ENCODE results near the gene RIT2.

Gene RIT2

DNA sequence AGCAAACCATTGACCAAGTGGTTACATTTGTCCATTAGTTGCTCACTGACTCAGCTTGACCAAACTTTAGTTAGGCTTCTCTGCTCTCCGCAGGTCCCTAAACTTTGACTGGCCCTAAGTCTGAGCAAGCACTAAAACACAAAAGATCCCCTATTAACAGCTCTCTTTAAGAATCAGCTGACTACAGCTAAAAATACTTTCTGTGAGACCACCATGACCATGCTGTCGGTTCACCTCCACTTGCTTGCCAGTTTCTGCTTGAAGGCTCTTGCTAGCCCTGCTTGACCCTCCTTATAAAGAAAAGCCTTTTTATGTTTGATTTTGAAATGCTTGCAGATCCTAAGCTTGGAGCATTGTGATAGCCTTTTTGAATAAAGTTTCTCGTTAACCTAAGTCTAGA is 40.4 kb upstream of the RIT2 start:
- in situ Hi-C loops (cut with HindIII; ENCODE audit: low sequenced_read_pairs), result no loop called here
- no peak for TF ChIP-seq CTCF (IDR thresholded peaks at IDR 0.05; ENCODE audit: low read depth, low read length)
- no peak overlapping the region for H3K4me3 ChIP-seq (ENCODE audit: low read depth, low read length)
- no peak for DNase-seq (ENCODE audit: low read depth, low spot score)

DNA sequence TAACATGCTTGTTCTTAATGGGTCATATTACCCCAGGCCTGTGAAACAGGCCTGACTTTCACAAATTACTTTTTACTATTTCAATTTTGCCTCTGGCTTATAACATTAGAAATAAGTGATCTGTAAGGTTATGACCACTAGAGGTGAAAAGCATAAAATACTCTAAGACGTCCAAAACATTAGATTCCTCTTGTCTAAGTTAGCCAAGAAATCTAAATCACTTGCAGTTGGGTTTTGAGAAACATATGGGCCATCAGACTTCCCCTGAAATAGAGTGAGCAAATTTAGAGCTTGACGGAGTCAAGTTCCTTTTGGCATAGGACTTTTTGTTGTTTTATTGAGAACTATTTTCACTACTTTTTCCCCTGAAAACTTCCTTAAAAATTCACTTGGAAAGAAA is 32.7 kb upstream of the RIT2 start:
- in situ Hi-C loops (cut with HindIII; ENCODE audit: low sequenced_read_pairs), result no loop called here
- H3K4me3 ChIP-seq (ENCODE audit: low read depth, low read length), result no peak overlapping the region
- no peak for TF ChIP-seq CTCF (IDR thresholded peaks at IDR 0.05; ENCODE audit: low read depth, low read length)
- DNase-seq (ENCODE audit: low read depth, low spot score), result no peak

DNA sequence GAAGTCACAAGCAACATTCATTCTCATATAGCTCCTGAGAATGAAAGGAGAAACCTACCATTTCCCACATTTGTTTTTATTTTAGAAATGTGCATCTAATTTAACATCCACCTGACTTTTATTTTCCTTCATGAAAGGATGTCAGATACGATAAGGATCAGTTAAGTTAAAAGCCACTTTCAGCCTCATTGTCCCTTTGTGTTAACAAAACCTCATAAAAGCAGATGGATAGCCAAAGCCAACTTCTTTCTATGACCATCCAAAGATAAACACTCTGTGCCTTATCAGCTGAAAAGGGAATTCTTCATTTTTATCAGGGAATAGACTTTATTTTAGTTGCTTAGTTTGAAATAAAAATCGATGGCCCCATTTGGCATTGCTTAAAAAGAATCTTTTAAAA is 25.7 kb upstream of the RIT2 start:
- in situ Hi-C loops (cut with HindIII; ENCODE audit: low sequenced_read_pairs), result no loop called here
- H3K4me3 ChIP-seq (ENCODE audit: low read depth, low read length), result no peak overlapping the region
- TF ChIP-seq CTCF (IDR thresholded peaks at IDR 0.05; ENCODE audit: low read depth, low read length), result no peak
- no peak for DNase-seq (ENCODE audit: low read depth, low spot score)

DNA sequence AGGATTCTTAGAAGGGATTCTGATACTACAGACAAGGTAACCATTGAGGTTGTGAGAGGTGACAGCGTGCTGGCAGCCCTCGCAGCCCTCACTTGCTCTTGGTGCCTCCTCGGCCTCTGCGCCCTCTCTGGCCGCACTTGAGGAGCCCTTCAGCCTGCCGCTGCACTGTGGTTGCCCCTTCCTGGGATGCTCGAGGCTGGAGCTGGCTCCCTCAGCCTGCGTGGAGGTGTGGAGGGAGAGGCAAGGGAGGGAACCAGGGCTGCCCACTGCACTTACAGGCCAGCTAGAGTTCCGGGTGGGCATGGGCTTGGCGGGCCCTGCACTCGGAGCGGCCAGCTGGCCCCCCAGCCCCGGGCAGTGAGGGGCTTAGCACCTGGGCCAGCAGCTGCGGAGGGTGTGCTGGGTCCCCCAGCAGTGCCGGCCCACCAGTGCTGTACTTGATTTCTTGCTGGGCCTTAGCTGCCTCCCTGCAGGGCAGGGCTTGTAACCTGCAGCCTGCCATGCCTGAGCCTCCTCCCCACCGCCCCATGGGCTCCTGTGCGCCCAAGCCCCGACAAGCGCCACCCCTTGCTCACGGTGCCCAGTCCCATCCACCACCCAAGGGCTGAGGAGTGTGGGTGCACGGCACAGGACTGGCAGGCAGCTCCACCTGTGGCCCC is 23.9 kb upstream of the RIT2 start:
- in situ Hi-C loops (cut with HindIII; ENCODE audit: low sequenced_read_pairs), result no loop called here
- no peak overlapping the region for H3K4me3 ChIP-seq (ENCODE audit: low read depth, low read length)
- no peak for DNase-seq (ENCODE audit: low read depth, low spot score)
- no peak for TF ChIP-seq CTCF (IDR thresholded peaks at IDR 0.05; ENCODE audit: low read depth, low read length)

DNA sequence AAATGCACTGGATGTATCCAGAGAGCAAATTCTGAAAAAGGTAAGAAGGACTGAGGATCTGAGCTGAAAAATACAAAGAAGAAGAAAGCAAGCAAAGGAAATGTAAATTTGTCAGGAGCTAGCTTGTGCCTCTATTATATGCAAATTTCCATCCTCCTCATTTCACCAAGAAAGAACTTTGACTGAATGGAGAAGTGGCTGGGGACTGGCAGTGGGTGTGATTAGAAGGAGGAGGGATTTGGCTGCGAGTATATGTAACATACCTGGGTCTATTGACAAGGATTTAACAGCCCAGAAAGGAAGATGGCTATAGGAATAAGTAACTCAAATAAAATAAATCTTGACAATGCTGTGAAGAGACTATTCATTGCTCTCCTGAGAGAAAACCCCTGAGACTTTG is 19.4 kb upstream of the RIT2 start:
- H3K4me3 ChIP-seq (ENCODE audit: low read depth, low read length), result no peak overlapping the region
- TF ChIP-seq CTCF (IDR thresholded peaks at IDR 0.05; ENCODE audit: low read depth, low read length), result no peak
- in situ Hi-C loops (cut with HindIII; ENCODE audit: low sequenced_read_pairs), result no loop called here
- no peak for DNase-seq (ENCODE audit: low read depth, low spot score)

- in situ Hi-C loops (cut with HindIII; ENCODE audit: low sequenced_read_pairs), result no loop called here
- no peak overlapping the region for H3K4me3 ChIP-seq (ENCODE audit: low read depth, low read length)
- TF ChIP-seq CTCF (IDR thresholded peaks at IDR 0.05; ENCODE audit: low read depth, low read length), result no peak
- DNase-seq (ENCODE audit: low read depth, low spot score), result no peak
These were observed 15.3 kb upstream of the RIT2 start for GRCh38 chr18:43130716-43131260.
